IMR-90 (cell line): ENCODE results near the gene ITGB5. TPM values are rescaled to one million over a fixed set of nuclear protein-coding genes. Genes with fewer than 3 reads are reported as not detected.

ENCODE experiments used
- ATAC-seq: fragments of 200-7000 bp; cut with Tn5 transposase; 2 replicates; pipeline ENCODE4 v1.9.1; 2020; ENCODE audit warnings: low read depth, mild to moderate bottlenecking, moderate library complexity
- BruUV-seq: library from RNA; stranded (reverse); fragments of 400-500 nt; replicated peaks from 2 replicates; lab custom pipeline; 2021; lab: Mats Ljungman, UMichigan
- CTCF ChIA-PET: fragments of 300-600 bp; formaldehyde crosslinking; extraction: SDS; loops from one replicate; lab custom pipeline; 2021; ENCODE audit warnings: antibody characterized with exemption; lab: Yijun Ruan, JAX
- POLR2A ChIA-PET: fragments of 300-600 bp; sonication (Branson Sonifier 250); formaldehyde crosslinking; loops from one replicate; lab custom pipeline; 2022; ENCODE audit warnings: antibody characterized with exemption; ENCODE audit not compliant: unreplicated experiment; lab: Charles Lee
- DNase-seq: peaks from one replicate; pipeline ENCODE4 v3.0.0; 2013
- H2AFZ ChIP-seq: replicated peaks from 2 replicates; pipeline ENCODE3; 2013; ENCODE audit warnings: low read length, mild to moderate bottlenecking; ENCODE audit not compliant: poor library complexity
- H2AK5ac ChIP-seq: 2 replicates; pipeline ENCODE4 v1.6.1; 2013; ENCODE audit warnings: low read depth, low read length, inconsistent platforms
- H2AK9ac ChIP-seq: replicated peaks from 2 replicates; pipeline ENCODE3; 2013; ENCODE audit warnings: mild to moderate bottlenecking, low read depth, low read length, moderate library complexity; ENCODE audit not compliant: poor library complexity
- H2BK120ac ChIP-seq: 2 replicates; pipeline ENCODE4 v1.6.1; 2013; ENCODE audit warnings: low read depth, low read length, inconsistent platforms
- H2BK15ac ChIP-seq: 3 replicates; pipeline ENCODE4 v1.6.1; 2013; ENCODE audit warnings: low read depth, low read length, inconsistent platforms
- H2BK20ac ChIP-seq: 2 replicates; pipeline ENCODE4 v1.6.1; 2013; ENCODE audit warnings: low read depth, mild to moderate bottlenecking, inconsistent platforms, low read length, moderate library complexity
- H2BK5ac ChIP-seq: 2 replicates; pipeline ENCODE4 v1.6.1; 2013; ENCODE audit warnings: mild to moderate bottlenecking, low read depth, low read length, inconsistent platforms; ENCODE audit not compliant: poor library complexity, severe bottlenecking
- H3K14ac ChIP-seq: replicated peaks from 2 replicates; pipeline ENCODE4 v1.6.1; 2013; ENCODE audit warnings: low read depth, low read length, inconsistent platforms
- H3K18ac ChIP-seq: 2 replicates; pipeline ENCODE4 v1.6.1; 2013; ENCODE audit warnings: low read depth, low read length, control low read depth
- H3K23ac ChIP-seq: 2 replicates; pipeline ENCODE4 v1.6.1; 2013; ENCODE audit warnings: low read depth, low read length, inconsistent platforms
- H3K27ac ChIP-seq: 2 replicates; pipeline ENCODE4 v1.5.1; 2013; ENCODE audit warnings: mild to moderate bottlenecking, control low read depth, low read length; ENCODE audit not compliant: insufficient read depth
- H3K27me3 ChIP-seq: 2 replicates; pipeline ENCODE4 v1.6.1; 2013; ENCODE audit warnings: low read length; ENCODE audit not compliant: control insufficient read depth, insufficient read depth
- H3K36me3 ChIP-seq: 2 replicates; pipeline ENCODE4 v1.6.1; 2013; ENCODE audit warnings: low read length, mixed read lengths; ENCODE audit not compliant: control insufficient read depth, insufficient read depth
- H3K4ac ChIP-seq: 2 replicates; pipeline ENCODE4 v1.6.1; 2013; ENCODE audit warnings: low read depth, low read length, inconsistent platforms
- H3K4me1 ChIP-seq: 2 replicates; pipeline ENCODE4 v1.6.1; 2013; ENCODE audit warnings: low read length, mixed read lengths; ENCODE audit not compliant: control insufficient read depth, insufficient read depth
- H3K4me2 ChIP-seq: 2 replicates; pipeline ENCODE4 v1.6.1; 2013; ENCODE audit warnings: low read depth, mild to moderate bottlenecking, control low read depth, low read length, moderate library complexity
- H3K4me3 ChIP-seq: 2 replicates; pipeline ENCODE4 v1.5.1; 2013; ENCODE audit warnings: low read depth, mild to moderate bottlenecking, control low read depth, low read length, moderate library complexity; ENCODE audit not compliant: insufficient read depth
- H3K56ac ChIP-seq: 2 replicates; pipeline ENCODE4 v1.6.1; 2013; ENCODE audit warnings: low read length, inconsistent platforms; ENCODE audit not compliant: insufficient read depth; ENCODE audit errors: extremely low read depth
- H3K79me1 ChIP-seq, 2 experiments: 2 replicates each; pipeline ENCODE4 v1.6.1; 2013; ENCODE audit warnings: low read length in 2 of 2, inconsistent platforms in 1 of 2, low read depth in 1 of 2
- H3K9ac ChIP-seq: 2 replicates; pipeline ENCODE4 v1.6.1; 2013; ENCODE audit warnings: low read depth, low read length, control low read depth
- H3K9me1 ChIP-seq: 2 replicates; pipeline ENCODE4 v1.6.1; 2013; ENCODE audit warnings: low read length, inconsistent platforms; ENCODE audit not compliant: insufficient read depth
- H3K9me3 ChIP-seq: 2 replicates; pipeline ENCODE4 v1.6.1; 2013; ENCODE audit warnings: low read length; ENCODE audit not compliant: control insufficient read depth, insufficient read depth
- H4K20me1 ChIP-seq: 2 replicates; pipeline ENCODE4 v1.6.1; 2013; ENCODE audit warnings: low read length, inconsistent platforms; ENCODE audit not compliant: insufficient read depth
- H4K5ac ChIP-seq: 2 replicates; pipeline ENCODE4 v1.6.1; 2013; ENCODE audit warnings: mild to moderate bottlenecking, low read depth, low read length, control low read depth
- H4K8ac ChIP-seq, 2 experiments: 2 replicates each; pipeline ENCODE4 v1.6.1; 2013; ENCODE audit warnings: low read depth in 2 of 2, low read length in 2 of 2, control low read depth in 1 of 2, inconsistent platforms in 1 of 2
- H4K91ac ChIP-seq: 2 replicates; pipeline ENCODE4 v1.6.1; 2013; ENCODE audit warnings: low read depth, low read length, inconsistent platforms; ENCODE audit not compliant: insufficient read depth
- BHLHE40 ChIP-seq: fragments of 150-350 bp; IDR thresholded peaks from 2 replicates; pipeline ENCODE4 v1.6.1; 2016; ENCODE audit warnings: mild to moderate bottlenecking, low read depth, low read length
- CEBPB ChIP-seq: IDR thresholded peaks from 2 replicates; pipeline ENCODE4 v1.6.1; 2012; ENCODE audit warnings: low read depth, low read length, improper control_type of control experiment
- CHD1 ChIP-seq: IDR thresholded peaks from 2 replicates; pipeline ENCODE4 v1.6.1; 2012; ENCODE audit warnings: low read depth, low read length, improper control_type of control experiment
- FOS ChIP-seq: fragments of 150-350 bp; IDR thresholded peaks from 2 replicates; pipeline ENCODE4 v1.6.1; 2016; ENCODE audit warnings: low read depth, low read length
- MAFK ChIP-seq: IDR thresholded peaks from 2 replicates; pipeline ENCODE4 v1.6.1; 2012; ENCODE audit warnings: low read depth, low read length, improper control_type of control experiment
- MAZ ChIP-seq: IDR thresholded peaks from 2 replicates; pipeline ENCODE4 v1.6.1; 2012; ENCODE audit warnings: low read depth, mild to moderate bottlenecking, low read length, improper control_type of control experiment, moderate library complexity, borderline replicate concordance
- MXI1 ChIP-seq: IDR thresholded peaks from 2 replicates; pipeline ENCODE4 v1.6.1; 2012; ENCODE audit warnings: low read depth, mild to moderate bottlenecking, low read length, moderate library complexity, borderline replicate concordance
- NFE2L2 ChIP-seq: fragments of 150-350 bp; IDR thresholded peaks from 2 replicates; pipeline ENCODE4 v1.6.1; 2016; ENCODE audit warnings: low read depth, mild to moderate bottlenecking, low read length
- POLR2A ChIP-seq: IDR thresholded peaks from 2 replicates; pipeline ENCODE4 v1.6.1; 2012; ENCODE audit warnings: mild to moderate bottlenecking, low read depth, low read length
- RAD21 ChIP-seq: IDR thresholded peaks from 2 replicates; pipeline ENCODE4 v1.6.1; 2012; ENCODE audit warnings: low read length, improper control_type of control experiment
- RCOR1 ChIP-seq: IDR thresholded peaks from 2 replicates; pipeline ENCODE4 v1.6.1; 2012; ENCODE audit warnings: mild to moderate bottlenecking, low read length, improper control_type of control experiment; ENCODE audit not compliant: insufficient replicate concordance
- RFX5 ChIP-seq: IDR thresholded peaks from 2 replicates; pipeline ENCODE4 v1.8.0; 2012; ENCODE audit warnings: low read depth, mild to moderate bottlenecking, low read length, moderate library complexity
- SMC3 ChIP-seq: fragments of 150-350 bp; IDR thresholded peaks from 2 replicates; pipeline ENCODE4 v1.6.1; 2016; ENCODE audit warnings: low read depth, mild to moderate bottlenecking, antibody characterized with exemption, low read length, moderate library complexity
- WGBS, 2 experiments: methylation state at CpG; one replicate each; pipeline versions ENCODE4 v1.1.5 to v1.1.7; 2013; ENCODE audit warnings: missing lambda C conversion rate in 2 of 2; ENCODE audit not compliant: insufficient read length in 1 of 2; ENCODE audit errors: extremely low coverage in 2 of 2; 5-methylcytosine and 5-hydroxymethylcytosine counted together
- dilution Hi-C: fragments of 300-500 bp; cut with HindIII; formaldehyde crosslinking; loops from one replicate; pipeline ENCODE4 v1.14.3; 2018; ENCODE audit warnings: low sequenced_read_pairs; ENCODE audit not compliant: unreplicated experiment
- in situ Hi-C: fragments of 300-500 bp; cut with MboI; formaldehyde crosslinking; loops from 3 replicates; pipeline ENCODE4 v1.14.3; 2019; ENCODE audit warnings: low sequenced_read_pairs, inconsistent platforms, mixed read lengths
- intact Hi-C: fragments of 100-400 bp; cut with micrococcal nuclease; formaldehyde crosslinking; loops from 2 replicates; pipeline ENCODE4 v1.10.0; 2022
- polyA plus RNA-seq, 3 experiments: library from polyadenylated mRNA; depleted of rRNA; stranded (reverse); fragments of >200 nt; gene quantifications; 2 replicates each; pipeline ENCODE4 v1.2.3, GENCODE V29; 2012; ENCODE audit warnings: low replicate concordance in 1 of 3
- total RNA-seq: library from RNA; depleted of rRNA; stranded (reverse); fragments of >200 nt; gene quantifications from 2 replicates; pipeline ENCODE4 v1.2.3, GENCODE V29; 2012
- TF ChIP-seq, protein P1 (sequence below): fragments of 150-350 bp; IDR thresholded peaks from 2 replicates; pipeline ENCODE4 v1.6.1; 2017; ENCODE audit warnings: mild to moderate bottlenecking, antibody characterized with exemption, low read length, low read depth
- TF ChIP-seq, protein P2 (sequence below): fragments of 150-350 bp; IDR thresholded peaks from 2 replicates; pipeline ENCODE4 v1.6.1; 2016; ENCODE audit warnings: low read depth, mild to moderate bottlenecking, low read length, moderate library complexity, borderline replicate concordance
- TF ChIP-seq, protein P3 (sequence below): conservative IDR thresholded peaks from 2 replicates; pipeline ENCODE4 v1.5.1; 2012; ENCODE audit warnings: mild to moderate bottlenecking, low read depth, low read length, improper control_type of control experiment

The ITGB5 gene
- total and polyA plus RNA-seq, 2 of the 4 experiments (the other 2 are of a cell fraction), result 85.0 to 101 TPM

DNA sequence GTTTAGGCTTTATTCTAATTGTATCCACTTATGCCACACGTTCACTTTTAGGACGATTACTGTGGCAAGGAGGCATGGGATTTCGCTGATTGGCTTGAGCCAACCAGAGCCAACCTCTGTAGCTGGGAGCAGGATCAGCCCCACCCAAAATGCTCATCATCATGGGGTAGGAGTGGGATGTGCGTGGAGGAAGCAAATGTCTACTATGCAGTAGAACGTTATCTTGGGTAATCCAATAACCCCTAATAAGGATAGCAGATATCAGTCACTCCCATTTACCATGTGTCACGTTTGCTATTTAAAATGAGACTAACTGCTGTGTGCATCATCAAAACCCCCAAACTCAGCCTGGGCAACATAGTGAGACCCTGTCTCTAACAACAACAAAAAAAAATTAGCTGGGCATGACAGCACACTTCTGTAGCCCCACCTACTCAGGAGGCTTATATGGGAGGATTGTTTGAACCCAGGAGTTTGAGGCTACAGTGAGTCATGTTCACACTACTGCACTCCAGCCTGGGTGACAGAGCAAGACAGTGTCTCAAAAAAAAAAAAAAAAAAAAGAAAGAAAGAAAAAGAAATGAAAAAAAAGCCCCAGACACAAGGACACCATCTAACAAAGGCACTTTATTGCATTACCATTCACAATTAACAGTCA is 17.8 kb upstream of the ITGB5 start:
- ChIA-PET CTCF (interaction anchor here (1.7 kb wide), 1 partner anchor 144 kb away, joined by 6 read pairs; no protein-coding TSS in a partner anchor), POLR2A (no interaction called here)
- Histone ChIP-seq H3K23ac (no peak overlapping the region), H3K9me1 (no peaks in the 10 kb centered on the region), H4K20me1 (no peaks in the 10 kb centered on the region), H4K5ac (no peak overlapping the region), H4K91ac (no peak overlapping the region), H2AK9ac (no peak overlapping the region), H3K27ac (no peak overlapping the region), H3K9me3 (no peaks in the 10 kb centered on the region), H3K4me1 (no peaks in the 10 kb centered on the region), H2BK20ac (no peak overlapping the region), H3K79me1 (no peaks in the 10 kb centered on the region), H2AK5ac (no peak overlapping the region; the same call in 1 of the 2 replicates), H3K27me3 (peaks cover 17% of the 10 kb centered on the region), H3K56ac (no peak overlapping the region), H2BK120ac (no peak overlapping the region), H2BK5ac (no peak overlapping the region), H2BK15ac (no peak overlapping the region), H3K4ac (no peak overlapping the region), H3K36me3 (no peaks in the 10 kb centered on the region), H2AFZ (no peak overlapping the region), H3K9ac (no peak overlapping the region), H3K18ac (no peak overlapping the region), H3K14ac (no peak overlapping the region), H3K4me2 (no peak overlapping the region), H4K8ac (no peak overlapping the region), H3K4me3 (no peak overlapping the region)
- DNase-seq, result no peak
- ATAC-seq, result no peak
- dilution Hi-C loops, result no loop called here
- in situ Hi-C loops, result loop anchor here (5.0 to 10.0 kb wide), 2 partner anchors 143 to 330 kb away; no protein-coding TSS in a partner anchor
- WGBS, 2 experiments, result no CpG with 5 or more reads among the region's 6 CpGs
- no peak for TF ChIP-seq NFE2L2
- TF ChIP-seq RAD21, result no peak
- TF ChIP-seq MAFK, result no peak
- TF ChIP-seq, protein P1, sequence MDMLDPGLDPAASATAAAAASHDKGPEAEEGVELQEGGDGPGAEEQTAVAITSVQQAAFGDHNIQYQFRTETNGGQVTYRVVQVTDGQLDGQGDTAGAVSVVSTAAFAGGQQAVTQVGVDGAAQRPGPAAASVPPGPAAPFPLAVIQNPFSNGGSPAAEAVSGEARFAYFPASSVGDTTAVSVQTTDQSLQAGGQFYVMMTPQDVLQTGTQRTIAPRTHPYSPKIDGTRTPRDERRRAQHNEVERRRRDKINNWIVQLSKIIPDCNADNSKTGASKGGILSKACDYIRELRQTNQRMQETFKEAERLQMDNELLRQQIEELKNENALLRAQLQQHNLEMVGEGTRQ, result no peak
- no peak for TF ChIP-seq BHLHE40
- TF ChIP-seq SMC3, result no peak
- TF ChIP-seq, protein P2, sequence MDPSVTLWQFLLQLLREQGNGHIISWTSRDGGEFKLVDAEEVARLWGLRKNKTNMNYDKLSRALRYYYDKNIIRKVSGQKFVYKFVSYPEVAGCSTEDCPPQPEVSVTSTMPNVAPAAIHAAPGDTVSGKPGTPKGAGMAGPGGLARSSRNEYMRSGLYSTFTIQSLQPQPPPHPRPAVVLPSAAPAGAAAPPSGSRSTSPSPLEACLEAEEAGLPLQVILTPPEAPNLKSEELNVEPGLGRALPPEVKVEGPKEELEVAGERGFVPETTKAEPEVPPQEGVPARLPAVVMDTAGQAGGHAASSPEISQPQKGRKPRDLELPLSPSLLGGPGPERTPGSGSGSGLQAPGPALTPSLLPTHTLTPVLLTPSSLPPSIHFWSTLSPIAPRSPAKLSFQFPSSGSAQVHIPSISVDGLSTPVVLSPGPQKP, result no peak
- TF ChIP-seq, protein P3, sequence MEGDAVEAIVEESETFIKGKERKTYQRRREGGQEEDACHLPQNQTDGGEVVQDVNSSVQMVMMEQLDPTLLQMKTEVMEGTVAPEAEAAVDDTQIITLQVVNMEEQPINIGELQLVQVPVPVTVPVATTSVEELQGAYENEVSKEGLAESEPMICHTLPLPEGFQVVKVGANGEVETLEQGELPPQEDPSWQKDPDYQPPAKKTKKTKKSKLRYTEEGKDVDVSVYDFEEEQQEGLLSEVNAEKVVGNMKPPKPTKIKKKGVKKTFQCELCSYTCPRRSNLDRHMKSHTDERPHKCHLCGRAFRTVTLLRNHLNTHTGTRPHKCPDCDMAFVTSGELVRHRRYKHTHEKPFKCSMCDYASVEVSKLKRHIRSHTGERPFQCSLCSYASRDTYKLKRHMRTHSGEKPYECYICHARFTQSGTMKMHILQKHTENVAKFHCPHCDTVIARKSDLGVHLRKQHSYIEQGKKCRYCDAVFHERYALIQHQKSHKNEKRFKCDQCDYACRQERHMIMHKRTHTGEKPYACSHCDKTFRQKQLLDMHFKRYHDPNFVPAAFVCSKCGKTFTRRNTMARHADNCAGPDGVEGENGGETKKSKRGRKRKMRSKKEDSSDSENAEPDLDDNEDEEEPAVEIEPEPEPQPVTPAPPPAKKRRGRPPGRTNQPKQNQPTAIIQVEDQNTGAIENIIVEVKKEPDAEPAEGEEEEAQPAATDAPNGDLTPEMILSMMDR, result no peak
- TF ChIP-seq FOS, result no peak
- TF ChIP-seq RCOR1, result no peak
- TF ChIP-seq MXI1, result no peak
- TF ChIP-seq CHD1, result no peak
- TF ChIP-seq MAZ, result no peak
- TF ChIP-seq POLR2A, result no peak
- no peak for TF ChIP-seq CEBPB
- no peak for TF ChIP-seq RFX5
- BruUV-seq, result no TSS peak
- intact Hi-C loops, result no loop called here
